Retinal pigment epithelial cell (primary cell): Measurements from ENCODE around the gene SULT1C3.

ENCODE experiments used
- DNase-seq: peaks from one replicate; pipeline ENCODE4 v3.0.0-alpha.2; 2010; ENCODE audit warnings: low read depth
- H3K4me3 ChIP-seq: 2 replicates; pipeline ENCODE4 v1.5.1; 2011; ENCODE audit warnings: mild to moderate bottlenecking, low read length, control low read depth, moderate library complexity
- TF ChIP-seq, protein P1 (sequence below): conservative IDR thresholded peaks from 2 replicates; pipeline ENCODE4 v1.5.1; 2011; ENCODE audit warnings: low read depth, low read length, control low read depth, inconsistent platforms

Gene SULT1C3

DNA sequence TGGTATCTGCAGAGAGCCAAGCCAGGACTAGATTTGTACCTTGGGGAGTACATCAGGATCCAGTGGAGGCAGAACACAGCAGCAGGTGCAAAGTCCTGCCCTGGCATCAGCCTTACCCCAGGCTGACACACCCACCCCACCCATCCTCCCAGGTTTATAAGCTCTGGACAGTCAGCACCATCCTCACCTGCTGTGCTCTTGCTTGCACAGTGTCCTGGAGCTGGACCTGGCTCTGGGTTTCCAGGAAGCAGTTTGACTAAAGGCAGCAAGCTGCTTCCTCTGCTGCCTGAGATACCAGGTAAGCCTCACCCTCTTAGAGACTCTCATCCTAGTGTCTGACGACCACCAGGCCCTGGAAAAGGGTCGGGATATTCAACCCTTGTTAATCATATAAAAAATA, at the start of gene SULT1C3:
Gene SULT1C3 (plus strand): TSS at position 183 of the 400 bp plus-strand sequence. CDS start 7,227 bp downstream, outside the sequence.
- no peak within 1 kb of the TSS for H3K4me3 ChIP-seq
- TF ChIP-seq, protein P1, sequence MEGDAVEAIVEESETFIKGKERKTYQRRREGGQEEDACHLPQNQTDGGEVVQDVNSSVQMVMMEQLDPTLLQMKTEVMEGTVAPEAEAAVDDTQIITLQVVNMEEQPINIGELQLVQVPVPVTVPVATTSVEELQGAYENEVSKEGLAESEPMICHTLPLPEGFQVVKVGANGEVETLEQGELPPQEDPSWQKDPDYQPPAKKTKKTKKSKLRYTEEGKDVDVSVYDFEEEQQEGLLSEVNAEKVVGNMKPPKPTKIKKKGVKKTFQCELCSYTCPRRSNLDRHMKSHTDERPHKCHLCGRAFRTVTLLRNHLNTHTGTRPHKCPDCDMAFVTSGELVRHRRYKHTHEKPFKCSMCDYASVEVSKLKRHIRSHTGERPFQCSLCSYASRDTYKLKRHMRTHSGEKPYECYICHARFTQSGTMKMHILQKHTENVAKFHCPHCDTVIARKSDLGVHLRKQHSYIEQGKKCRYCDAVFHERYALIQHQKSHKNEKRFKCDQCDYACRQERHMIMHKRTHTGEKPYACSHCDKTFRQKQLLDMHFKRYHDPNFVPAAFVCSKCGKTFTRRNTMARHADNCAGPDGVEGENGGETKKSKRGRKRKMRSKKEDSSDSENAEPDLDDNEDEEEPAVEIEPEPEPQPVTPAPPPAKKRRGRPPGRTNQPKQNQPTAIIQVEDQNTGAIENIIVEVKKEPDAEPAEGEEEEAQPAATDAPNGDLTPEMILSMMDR: no peak

DNA sequence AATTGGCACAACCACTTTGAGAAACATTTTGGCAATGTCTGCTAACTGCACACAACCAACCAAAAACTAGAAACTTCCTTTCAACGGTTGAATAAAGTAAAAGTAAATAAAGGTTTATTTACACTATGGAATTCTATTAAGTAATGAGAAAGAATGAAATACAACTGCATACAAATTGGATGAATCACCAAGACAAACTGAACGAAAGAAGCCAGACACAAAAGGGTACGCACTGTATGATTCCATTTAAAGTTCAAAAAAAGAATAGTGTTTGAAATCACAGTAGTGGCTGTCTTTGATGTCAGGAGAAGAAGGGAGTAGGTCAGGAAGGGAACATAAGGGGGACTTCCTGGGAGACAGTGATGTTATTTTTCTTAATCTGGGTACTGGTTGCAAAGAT, 46.5 kb upstream of the SULT1C3 start:
- no peak overlapping the region for H3K4me3 ChIP-seq
- TF ChIP-seq, protein P1: no peak
- DNase-seq: no peak

More for the DNA sequence above, at the start of gene SULT1C3:
- DNase-seq: no peak

DNA sequence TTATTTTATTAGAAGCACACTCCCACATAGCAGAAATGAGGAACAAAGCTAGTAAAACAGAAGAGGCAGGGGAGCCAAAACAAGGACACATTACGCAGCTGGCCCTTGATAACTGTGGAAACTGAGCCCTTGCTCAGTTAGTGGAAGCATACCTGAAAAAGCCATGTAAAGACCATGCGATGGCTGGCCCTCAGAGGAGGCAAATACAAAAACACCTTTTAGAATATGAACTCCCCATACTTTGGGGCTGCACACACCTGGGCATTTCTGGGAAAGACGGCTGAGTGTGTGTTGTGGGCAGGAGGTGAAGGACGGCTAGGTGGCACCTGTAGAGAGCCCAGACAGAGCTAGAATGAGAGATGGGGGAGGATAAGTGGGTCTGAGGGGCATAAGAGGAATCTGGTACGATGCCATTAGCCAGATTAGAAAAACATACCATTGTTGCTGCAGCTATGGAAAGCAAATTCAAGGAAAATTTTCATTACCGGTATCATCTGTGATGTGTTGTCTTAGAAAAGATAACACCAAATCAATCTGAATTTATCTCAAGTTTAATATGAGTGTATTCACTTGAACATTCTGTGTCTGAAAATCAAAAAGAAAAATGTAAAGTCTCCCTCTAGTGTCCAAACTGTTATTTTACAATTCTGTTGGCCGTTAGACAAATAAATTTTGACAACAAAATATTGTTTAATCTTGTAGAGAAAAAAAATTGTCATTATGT, 45.2 kb upstream of the SULT1C3 start:
- TF ChIP-seq, protein P1: peak; percentile 40
- H3K4me3 ChIP-seq: no peak overlapping the region
- no peak for DNase-seq

DNA sequence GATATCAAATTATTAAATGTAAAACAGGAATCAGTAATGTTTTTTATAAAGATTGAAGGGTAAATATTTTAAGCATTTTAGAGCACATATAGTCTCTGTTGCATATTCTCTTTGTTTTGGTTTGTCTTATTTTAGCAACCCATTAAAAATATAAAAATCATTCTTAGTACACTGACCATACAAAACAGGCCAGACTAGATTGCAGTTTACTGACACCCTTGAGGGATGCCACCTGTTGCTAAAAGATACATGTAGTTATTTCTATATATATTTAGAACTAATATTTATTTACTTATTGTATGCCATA, 44.7 kb upstream of the SULT1C3 start:
- TF ChIP-seq, protein P1: no peak
- no peak overlapping the region for H3K4me3 ChIP-seq
- DNase-seq: no peak

DNA sequence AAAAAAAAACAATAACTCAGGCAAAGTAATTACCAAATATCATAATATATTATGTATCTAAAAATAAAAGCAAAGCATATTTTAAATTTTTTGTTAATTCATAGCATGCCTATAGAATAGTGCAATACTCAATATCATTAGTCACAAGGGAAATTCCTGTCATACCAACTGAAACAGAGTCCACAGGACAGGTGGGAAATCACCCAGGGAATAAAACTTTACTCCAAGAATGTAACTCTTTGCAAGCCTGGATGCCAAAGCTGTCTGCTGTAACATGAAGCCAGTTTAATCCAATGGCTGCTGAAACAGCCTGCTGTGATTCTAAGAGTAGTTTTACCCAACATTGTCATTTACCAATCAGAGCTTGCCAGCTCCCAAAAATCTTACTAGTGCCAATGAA, 40.0 kb upstream of the SULT1C3 start:
- H3K4me3 ChIP-seq: no peak overlapping the region
- no peak for DNase-seq
- TF ChIP-seq, protein P1: no peak

DNA sequence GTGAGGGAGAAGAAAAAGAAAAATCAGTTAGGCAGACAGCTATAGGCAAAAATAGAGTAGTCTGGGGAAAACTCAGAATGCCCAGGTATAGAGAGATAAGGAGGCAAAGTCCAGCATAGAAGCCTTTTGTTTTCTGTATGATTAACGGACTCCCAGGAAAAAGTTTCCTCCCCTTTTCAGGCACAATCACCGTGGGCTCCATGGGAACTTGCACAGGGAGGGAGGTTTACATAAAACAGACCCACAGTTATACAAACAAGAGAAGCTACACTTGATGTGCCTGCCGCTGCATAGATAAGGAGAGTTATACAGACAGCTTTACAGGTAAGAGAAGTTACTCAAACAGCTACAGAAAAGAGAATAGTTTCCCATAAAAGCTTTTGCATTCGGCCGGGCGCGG, 39.2 kb upstream of the SULT1C3 start:
- no peak overlapping the region for H3K4me3 ChIP-seq
- no peak for DNase-seq
- TF ChIP-seq, protein P1: no peak

DNA sequence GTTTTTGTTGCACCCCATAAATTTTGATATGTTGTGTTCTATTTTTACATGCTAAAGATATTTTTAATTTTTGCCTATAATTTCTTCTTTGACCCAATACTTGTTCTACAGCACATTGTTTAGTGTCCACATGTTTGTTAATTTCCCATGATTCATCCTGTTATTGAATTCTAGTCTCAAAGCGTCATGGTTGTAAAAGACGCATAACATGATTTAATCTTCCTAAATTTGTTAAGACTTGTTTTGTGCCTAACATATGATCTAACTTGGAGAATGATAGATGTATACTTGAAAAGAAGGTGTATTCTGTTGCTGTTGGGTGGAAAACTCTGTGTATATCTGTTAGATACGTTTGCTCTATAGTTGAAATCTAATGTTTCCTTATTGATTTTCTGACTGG, 27.1 kb upstream of the SULT1C3 start:
- DNase-seq: no peak
- H3K4me3 ChIP-seq: no peak overlapping the region
- TF ChIP-seq, protein P1: no peak
